Measurements from ENCODE around the gene SPATA12.

The SPATA12 gene

GRCh38 chr3:57112206-57112605, 51.7 kb downstream of the SPATA12 start:
- no peak for DNase-seq (ENCODE audit: low read depth)
- H3K4me3 ChIP-seq (ENCODE audit: control insufficient read depth, low read depth, low read length), result no peak overlapping the region
- peak; percentile 24 for TF ChIP-seq CTCF (conservative IDR thresholded peaks at IDR 0.05; ENCODE audit: control insufficient read depth, insufficient read depth, low read depth, low read length)

- no peak overlapping the region for H3K4me3 ChIP-seq (ENCODE audit: control insufficient read depth, low read depth, low read length)
- DNase-seq (ENCODE audit: low read depth), result no peak
- TF ChIP-seq CTCF (conservative IDR thresholded peaks at IDR 0.05; ENCODE audit: control insufficient read depth, insufficient read depth, low read depth, low read length), result no peak
Measured at GRCh38 chr3:57116501-57116900, 56.0 kb downstream of the SPATA12 start.

GRCh38 chr3:57118254-57118653, 57.8 kb downstream of the SPATA12 start:
- TF ChIP-seq CTCF (conservative IDR thresholded peaks at IDR 0.05; ENCODE audit: control insufficient read depth, insufficient read depth, low read depth, low read length), result no peak
- no peak overlapping the region for H3K4me3 ChIP-seq (ENCODE audit: control insufficient read depth, low read depth, low read length)
- DNase-seq (ENCODE audit: low read depth), result peak; percentile 18

GRCh38 chr3:57120040-57120439, 59.6 kb downstream of the SPATA12 start:
- DNase-seq (ENCODE audit: low read depth), result peak; percentile 18
- H3K4me3 ChIP-seq (ENCODE audit: control insufficient read depth, low read depth, low read length), result no peak overlapping the region
- TF ChIP-seq CTCF (conservative IDR thresholded peaks at IDR 0.05; ENCODE audit: control insufficient read depth, insufficient read depth, low read depth, low read length), result no peak

GRCh38 chr3:57120451-57121174, 60.1 kb downstream of the SPATA12 start:
- H3K4me3 ChIP-seq (ENCODE audit: control insufficient read depth, low read depth, low read length), result no peak overlapping the region
- no peak for TF ChIP-seq CTCF (conservative IDR thresholded peaks at IDR 0.05; ENCODE audit: control insufficient read depth, insufficient read depth, low read depth, low read length)
- no peak for DNase-seq (ENCODE audit: low read depth)
